WTC11 (cell line): Measurements from ENCODE around the gene LRP10.

Experiments
- ATF1 ChIP-seq: sonication (generic); formaldehyde crosslinking; IDR thresholded peaks from 2 replicates; pipeline ENCODE4 v1.8.1; 2023; ENCODE audit warnings: mild to moderate bottlenecking, moderate library complexity, missing genetic modification reagents
- CREB1 ChIP-seq: sonication (generic); formaldehyde crosslinking; IDR thresholded peaks from 2 replicates; pipeline ENCODE4 v1.8.0; 2023; ENCODE audit warnings: mild to moderate bottlenecking, missing genetic modification reagents
- CTCF ChIP-seq: fragments of 200-600 bp; IDR thresholded peaks from 2 replicates; pipeline ENCODE4 v1.8.0; 2022; ENCODE audit warnings: antibody characterized with exemption
- E2F1 ChIP-seq: sonication (generic); formaldehyde crosslinking; IDR thresholded peaks from 2 replicates; pipeline ENCODE4 v1.8.0; 2022; ENCODE audit warnings: mild to moderate bottlenecking, missing genetic modification reagents
- E2F4 ChIP-seq: sonication (generic); formaldehyde crosslinking; IDR thresholded peaks from 2 replicates; pipeline ENCODE4 v1.8.1; 2022; ENCODE audit warnings: low read depth, mild to moderate bottlenecking, moderate library complexity, missing genetic modification reagents, borderline replicate concordance
- MAX ChIP-seq: sonication (generic); formaldehyde crosslinking; IDR thresholded peaks from 2 replicates; pipeline ENCODE4 v1.8.0; 2022; ENCODE audit warnings: mild to moderate bottlenecking, missing genetic modification reagents
- MLX ChIP-seq: sonication (generic); formaldehyde crosslinking; IDR thresholded peaks from 2 replicates; pipeline ENCODE4 v1.8.1; 2023; ENCODE audit warnings: mild to moderate bottlenecking, missing genetic modification reagents, moderate library complexity
- NR3C1 ChIP-seq: sonication (generic); formaldehyde crosslinking; conservative IDR thresholded peaks from 2 replicates; pipeline ENCODE4 v1.8.1; 2023; ENCODE audit warnings: low read depth, mild to moderate bottlenecking, missing genetic modification reagents
- RELA ChIP-seq: sonication (generic); formaldehyde crosslinking; IDR thresholded peaks from 2 replicates; pipeline ENCODE4 v1.8.1; 2022; ENCODE audit warnings: missing genetic modification reagents, mild to moderate bottlenecking, borderline replicate concordance
- SMAD3 ChIP-seq: sonication (generic); formaldehyde crosslinking; IDR thresholded peaks from 2 replicates; pipeline ENCODE4 v1.8.0; 2022; ENCODE audit warnings: missing genetic modification reagents, mild to moderate bottlenecking, borderline replicate concordance
- SP1 ChIP-seq: sonication (generic); formaldehyde crosslinking; conservative IDR thresholded peaks from 2 replicates; pipeline ENCODE4 v1.8.1; 2022; ENCODE audit warnings: missing genetic modification reagents
- TCF7 ChIP-seq: sonication (generic); formaldehyde crosslinking; IDR thresholded peaks from 2 replicates; pipeline ENCODE4 v1.8.0; 2022; ENCODE audit warnings: mild to moderate bottlenecking, low read depth, missing genetic modification reagents, moderate library complexity
- USF1 ChIP-seq: sonication (generic); formaldehyde crosslinking; IDR thresholded peaks from 2 replicates; pipeline ENCODE4 v1.8.0; 2022; ENCODE audit warnings: mild to moderate bottlenecking, missing genetic modification reagents
- ZNF425 ChIP-seq: fragments of 250-450 bp; sonication (Bioruptor Pico); conservative IDR thresholded peaks from 2 replicates; pipeline ENCODE4 v1.9.0; 2021; ENCODE audit warnings: mild to moderate bottlenecking

- TF ChIP-seq SMAD3 (CRISPR knock-in tag) (no peak), CTCF (no peak), SP1 (CRISPR knock-in tag) (no peak), USF1 (CRISPR knock-in tag) (no peak), ATF1 (CRISPR knock-in tag) (no peak), ZNF425 (CRISPR knock-in tag) (no peak), RELA (CRISPR knock-in tag) (no peak), MLX (CRISPR knock-in tag) (no peak), NR3C1 (no peak), MAX (CRISPR knock-in tag) (no peak), E2F1 (no peak), E2F4 (CRISPR knock-in tag) (no peak), CREB1 (CRISPR knock-in tag) (no peak), TCF7 (CRISPR knock-in tag) (no peak)
These were observed 32.2 kb downstream of the LRP10 start for GRCh38 chr14:22903742-22904087.
